NCI-H1105 treated with DMSO at 0.1 percent for 48 hours (cell line): Measurements from ENCODE around the gene ZBTB42.
"Not testable (repeated sequence)": the region's sequence is repeated elsewhere in the genome, so short reads cannot be mapped to it uniquely, and the experiment has no call there.

Experiments used
- DNase-seq: peaks from one replicate; lab custom pipeline; 2025; lab: John Stamatoyannopoulos, UW

Gene ZBTB42

GRCh38 chr14:104810316-104810715 lies 9.4 kb downstream of the ZBTB42 start:
- DNase-seq = no peak

GRCh38 chr14:104813286-104813685 lies 12.4 kb downstream of the ZBTB42 start:
- DNase-seq = no peak

GRCh38 chr14:104814701-104815100 lies 13.8 kb downstream of the ZBTB42 start:
- DNase-seq = not testable (repeated sequence)

- no peak for DNase-seq
Observed at GRCh38 chr14:104816616-104816884, 15.6 kb downstream of the ZBTB42 start.

- no peak for DNase-seq
Observed at GRCh38 chr14:104817930-104818713, 17.2 kb downstream of the ZBTB42 start.

GRCh38 chr14:104818714-104819161 lies 17.8 kb downstream of the ZBTB42 start:
- no peak for DNase-seq

- DNase-seq = no peak
Observed at GRCh38 chr14:104819361-104819781, 18.5 kb downstream of the ZBTB42 start.

GRCh38 chr14:104820669-104821228 lies 19.8 kb downstream of the ZBTB42 start:
- DNase-seq = no peak

- no peak for DNase-seq
Observed at GRCh38 chr14:104821229-104821945, 20.5 kb downstream of the ZBTB42 start.

- no peak for DNase-seq
Observed at GRCh38 chr14:104821971-104822608, 21.2 kb downstream of the ZBTB42 start.

GRCh38 chr14:104822821-104823615 lies 22.1 kb downstream of the ZBTB42 start:
- no peak for DNase-seq

GRCh38 chr14:104824353-104824997 lies 23.6 kb downstream of the ZBTB42 start:
- DNase-seq = no peak

- peak; percentile 71 for DNase-seq
Observed at GRCh38 chr14:104826189-104826860, 25.4 kb downstream of the ZBTB42 start.

GRCh38 chr14:104826861-104827176 lies 25.9 kb downstream of the ZBTB42 start:
- DNase-seq = peak; percentile 37

- DNase-seq = peak; percentile 74
Observed at GRCh38 chr14:104827177-104828055, 26.5 kb downstream of the ZBTB42 start.

- no peak for DNase-seq
Observed at GRCh38 chr14:104830781-104831180, 29.9 kb downstream of the ZBTB42 start.

GRCh38 chr14:104836171-104836935 lies 35.5 kb downstream of the ZBTB42 start:
- DNase-seq = not testable (repeated sequence)

- no peak for DNase-seq
Observed at GRCh38 chr14:104841730-104842129, 40.8 kb downstream of the ZBTB42 start.

- no peak for DNase-seq
Observed at GRCh38 chr14:104843006-104843405, 42.1 kb downstream of the ZBTB42 start.
